Stimulated activated CD8-positive, alpha-beta memory T cell treated with anti-CD3 and anti-CD28 coated beads, Interleukin-4, amount 100 ng/mL, for 4 hours (primary cell): ENCODE results near the gene SFXN2.
"Not testable (repeated sequence)": the region's sequence is repeated elsewhere in the genome, so short reads cannot be mapped to it uniquely, and the experiment has no call there.

ENCODE experiments used
- DNase-seq, 2 donors: peaks; one replicate each; pipeline ENCODE4 v3.0.0-alpha.2; 2020; ENCODE audit warnings: low read depth in 2 of 2, low spot score in 1 of 2

Gene SFXN2

GRCh38 chr10:102679596-102679995 lies 34.8 kb upstream of the SFXN2 start:
- DNase-seq, result no peak

GRCh38 chr10:102681696-102682095 lies 32.7 kb upstream of the SFXN2 start:
- DNase-seq, result no peak

GRCh38 chr10:102682416-102682815 lies 32.0 kb upstream of the SFXN2 start:
- no peak for DNase-seq

GRCh38 chr10:102682981-102683380 lies 31.5 kb upstream of the SFXN2 start:
- DNase-seq, result no peak

- no peak for DNase-seq
Measured at GRCh38 chr10:102683736-102684135, 30.7 kb upstream of the SFXN2 start.

GRCh38 chr10:102691285-102692066 lies 23.0 kb upstream of the SFXN2 start:
- DNase-seq, result no peak

- DNase-seq, result not testable (repeated sequence)
Measured at GRCh38 chr10:102695401-102695800, 19.0 kb upstream of the SFXN2 start.

- DNase-seq, result no peak
Measured at GRCh38 chr10:102696736-102697135, 17.7 kb upstream of the SFXN2 start.

GRCh38 chr10:102698894-102699293 lies 15.5 kb upstream of the SFXN2 start:
- DNase-seq, result no peak

- no peak for DNase-seq
Measured at GRCh38 chr10:102701272-102701671, 13.2 kb upstream of the SFXN2 start.

- no peak for DNase-seq
Measured at GRCh38 chr10:102701796-102702195, 12.6 kb upstream of the SFXN2 start.

GRCh38 chr10:102702742-102703141 lies 11.7 kb upstream of the SFXN2 start:
- DNase-seq, result no peak

GRCh38 chr10:102704915-102705314 lies 9.5 kb upstream of the SFXN2 start:
- DNase-seq, result no peak

- no peak for DNase-seq
Measured at GRCh38 chr10:102705531-102705930, 8.9 kb upstream of the SFXN2 start.

GRCh38 chr10:102710609-102711008 lies 3.8 kb upstream of the SFXN2 start:
- DNase-seq, result no peak

GRCh38 chr10:102712089-102712488 lies 2.3 kb upstream of the SFXN2 start:
- no peak for DNase-seq

GRCh38 chr10:102712843-102713538 lies 1.4 kb upstream of the SFXN2 start:
- no peak for DNase-seq

GRCh38 chr10:102713539-102713813 lies 960 bp upstream of the SFXN2 start:
- DNase-seq, result no peak

GRCh38 chr10:102713814-102714620 lies 419 bp upstream of the SFXN2 start, which contains the start of gene ARL3:
TSS of gene ARL3 (minus strand) at chr10:102714397. CDS start at chr10:102714275, 122 bp downstream.
- DNase-seq, result peak; percentile 86 to 94

GRCh38 chr10:102715880-102716279 lies 1.4 kb downstream of the SFXN2 start:
- no peak for DNase-seq

GRCh38 chr10:102716900-102717565 lies 2.6 kb downstream of the SFXN2 start:
- not testable (repeated sequence) for DNase-seq
